ENCODE results near the gene ARPC5. TPM values are rescaled to one million over a fixed set of nuclear protein-coding genes. Genes with fewer than 3 reads are reported as not detected.

Gene ARPC5
- total and polyA plus RNA-seq, 2 of the 8 experiments (the other 6 are each of a cell fraction or from before 2014, with no cell fraction given) = 24.0 to 60.8 TPM

- TF ChIP-seq ZNF274 (IDR thresholded peaks at IDR 0.05; ENCODE audit: borderline replicate concordance, extremely low read depth, low read length) = no peak
- no peak for TF ChIP-seq RNF2 (IDR thresholded peaks at IDR 0.05; ENCODE audit: borderline replicate concordance, low read depth, low read length, missing control alignments, poor library complexity, severe bottlenecking)
- no peak for TF ChIP-seq USF2 (IDR thresholded peaks at IDR 0.05; ENCODE audit: low read length)
Observed at GRCh38 chr1:183572721-183573120, 62.9 kb downstream of the ARPC5 start (continued).
